ENCODE results near the gene TRIO.

TRIO gene

GRCh38 chr5:14114615-14115251 is 28.4 kb upstream of the TRIO start:
- DNase-seq (ENCODE audit: extremely low read depth, low read depth) = no peak
- no peak for TF ChIP-seq CTCF (IDR thresholded peaks at IDR 0.05; ENCODE audit: low read depth, low read length)

DNA sequence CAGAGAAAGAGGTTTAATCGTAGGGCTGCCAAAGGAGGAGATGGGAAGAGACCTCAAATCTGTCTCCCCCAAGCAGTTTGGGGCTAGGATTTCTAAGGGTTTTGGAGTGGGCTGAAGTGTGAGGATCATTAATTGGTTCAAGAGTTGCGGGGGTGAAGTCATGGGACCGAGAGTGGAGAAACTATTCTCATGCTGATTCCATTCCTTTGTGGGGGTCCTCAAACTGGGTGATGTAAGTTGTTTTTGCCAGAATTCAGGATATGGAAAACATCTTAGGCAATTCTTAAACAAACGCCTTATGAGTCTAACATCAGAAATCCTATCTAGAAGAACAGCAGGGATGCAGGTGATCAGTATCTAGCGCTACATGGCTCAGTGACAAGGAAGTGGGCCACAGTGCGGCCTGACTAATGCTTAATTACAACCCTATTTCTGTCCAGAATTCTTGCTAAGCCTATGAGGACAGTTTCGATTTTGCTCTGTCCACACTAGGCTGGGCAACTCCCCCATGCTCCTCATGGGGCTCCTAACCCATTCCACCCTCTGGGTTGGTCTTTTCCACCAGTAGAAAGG is 27.7 kb upstream of the TRIO start:
- DNase-seq (ENCODE audit: extremely low read depth, low read depth) = no peak
- no peak for TF ChIP-seq CTCF (IDR thresholded peaks at IDR 0.05; ENCODE audit: low read depth, low read length)

- no peak for TF ChIP-seq CTCF (IDR thresholded peaks at IDR 0.05; ENCODE audit: low read depth, low read length)
- DNase-seq (ENCODE audit: extremely low read depth, low read depth) = no peak
These were observed 24.4 kb upstream of the TRIO start for GRCh38 chr5:14118551-14119320.

DNA sequence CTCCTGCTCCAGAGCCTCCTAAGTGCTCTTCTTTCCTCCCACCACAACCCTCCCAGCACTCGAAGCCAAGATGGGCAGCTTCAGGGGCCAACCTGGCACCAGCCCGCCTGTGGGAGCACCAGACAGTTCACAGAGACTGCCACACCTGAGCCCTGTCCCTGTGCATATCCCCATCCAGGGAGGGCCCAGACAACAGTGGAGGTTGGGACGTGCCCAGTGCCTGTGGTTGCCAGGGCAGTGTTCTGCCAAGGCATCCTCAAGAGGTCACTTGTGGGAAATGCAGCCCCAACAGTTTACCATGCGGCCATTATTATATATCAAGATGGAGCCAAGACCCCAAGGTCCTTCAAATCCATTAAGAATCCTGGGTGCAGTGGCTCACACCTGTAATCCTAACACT is 23.0 kb upstream of the TRIO start:
- TF ChIP-seq CTCF (IDR thresholded peaks at IDR 0.05; ENCODE audit: low read depth, low read length) = no peak
- DNase-seq (ENCODE audit: extremely low read depth, low read depth) = no peak

DNA sequence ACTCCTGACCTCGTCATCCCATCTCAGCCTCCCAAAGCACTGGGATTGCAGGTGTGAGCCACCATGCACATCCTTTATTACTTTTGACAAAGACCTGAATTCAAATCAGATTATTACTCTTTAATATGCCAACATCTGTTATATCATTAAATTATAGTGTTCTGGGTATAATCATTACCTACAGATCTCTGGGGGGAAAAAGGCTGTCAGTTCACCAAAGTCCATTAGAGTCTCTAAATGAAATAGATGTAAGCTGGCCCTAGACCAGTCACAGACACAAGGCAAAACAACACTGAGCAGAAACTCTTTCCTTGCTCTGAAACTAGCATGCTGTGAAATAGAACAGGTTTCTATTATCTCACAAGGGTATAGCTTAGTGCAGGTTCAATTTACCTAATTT is 21.6 kb upstream of the TRIO start:
- DNase-seq (ENCODE audit: extremely low read depth, low read depth) = no peak
- no peak for TF ChIP-seq CTCF (IDR thresholded peaks at IDR 0.05; ENCODE audit: low read depth, low read length)

GRCh38 chr5:14122089-14122488 is 21.1 kb upstream of the TRIO start:
- no peak for DNase-seq (ENCODE audit: extremely low read depth, low read depth)
- TF ChIP-seq CTCF (IDR thresholded peaks at IDR 0.05; ENCODE audit: low read depth, low read length) = no peak

- no peak for TF ChIP-seq CTCF (IDR thresholded peaks at IDR 0.05; ENCODE audit: low read depth, low read length)
- no peak for DNase-seq (ENCODE audit: extremely low read depth, low read depth)
These were observed 19.6 kb upstream of the TRIO start for GRCh38 chr5:14123551-14123950.

Measured in AG09319 (cell line).